Endothelial cell of umbilical vein (primary cell): ENCODE results near the gene SLC7A8. TPM values are rescaled to one million over a fixed set of nuclear protein-coding genes. Genes with fewer than 3 reads are reported as not detected.

Experiments used
- BruUV-seq: library from RNA; stranded (reverse); fragments of 400-500 nt; replicated peaks from 2 replicates; lab custom pipeline; 2021; lab: Mats Ljungman, UMichigan
- CTCF ChIA-PET: fragments of 300-600, 350-600 bp; sonication (Branson Sonifier 250); formaldehyde crosslinking; loops from one replicate; lab custom pipeline; 2021; ENCODE audit warnings: antibody characterized with exemption, inconsistent platforms; lab: Charles Lee
- POLR2A ChIA-PET: fragments of 300-600, 350-600 bp; sonication (Branson Sonifier 250); formaldehyde crosslinking; loops from one replicate; lab custom pipeline; 2021; ENCODE audit warnings: antibody characterized with exemption, inconsistent platforms; lab: Charles Lee
- DNase-seq: peaks from one replicate; pipeline ENCODE4 v3.0.0-alpha.2; 2011; ENCODE audit warnings: low read depth, low spot score
- FAIRE-seq: peaks from 2 replicates; lab custom pipeline; 2011; peaks lifted over from hg19 to GRCh38; lab: Jason Lieb, UNC
- H2AFZ ChIP-seq: 2 replicates; pipeline ENCODE4 v1.6.0; 2012; ENCODE audit warnings: low read depth, low read length, control low read depth, inconsistent platforms
- H3K27ac ChIP-seq: 2 replicates; pipeline ENCODE4 v1.5.1; 2011; ENCODE audit warnings: low read depth, mild to moderate bottlenecking, control low read depth, low read length, moderate library complexity; ENCODE audit not compliant: insufficient read depth
- H3K27me3 ChIP-seq, 2 experiments: 2 replicates each; pipeline versions ENCODE4 v1.6.0 to v1.6.1; 2011; ENCODE audit warnings: low read length in 2 of 2, mixed read lengths in 1 of 2; ENCODE audit not compliant: control insufficient read depth in 2 of 2, insufficient read depth in 2 of 2
- H3K36me3 ChIP-seq, 2 experiments: 2 replicates in 1 of 2; 3 replicates in 1 of 2; pipeline ENCODE4 v1.5.1; 2011; ENCODE audit warnings: low read length in 2 of 2, mild to moderate bottlenecking in 1 of 2, moderate library complexity in 1 of 2; ENCODE audit not compliant: control insufficient read depth in 2 of 2, insufficient read depth in 2 of 2; ENCODE audit errors: extremely low read depth in 1 of 2
- H3K4me1 ChIP-seq: 3 replicates; pipeline ENCODE4 v1.5.1; 2011; ENCODE audit warnings: mild to moderate bottlenecking, low read length; ENCODE audit not compliant: control insufficient read depth, insufficient read depth; ENCODE audit errors: extremely low read depth
- H3K4me2 ChIP-seq: 2 replicates; pipeline ENCODE4 v1.6.1; 2011; ENCODE audit warnings: low read length, control low read depth, mixed read lengths; ENCODE audit not compliant: insufficient read depth
- H3K4me3 ChIP-seq, 3 experiments: fragments of 200-600 bp in 1 of 3; sonication (generic), shearing (Covaris generic) in 1 of 3; replicated peaks in 1 of 3; 2 replicates each; pipeline ENCODE4 v1.5.1; 2011 to 2016; ENCODE audit warnings: control low read depth in 3 of 3, low read length in 3 of 3, mild to moderate bottlenecking in 2 of 3, inconsistent platforms in 1 of 3, low read depth in 1 of 3, moderate library complexity in 1 of 3; ENCODE audit not compliant: insufficient read depth in 1 of 3
- H3K79me2 ChIP-seq: 2 replicates; pipeline ENCODE4 v1.6.0; 2012; ENCODE audit warnings: low read length, inconsistent platforms; ENCODE audit not compliant: control insufficient read depth, insufficient read depth
- H3K9ac ChIP-seq: replicated peaks from 2 replicates; pipeline ENCODE3; 2011; ENCODE audit warnings: low read length, control low read depth; ENCODE audit not compliant: insufficient read depth; ENCODE audit errors: extremely low read depth
- H3K9me1 ChIP-seq: replicated peaks from 3 replicates; pipeline ENCODE4 v1.6.0; 2011; ENCODE audit warnings: mild to moderate bottlenecking, low read length; ENCODE audit not compliant: control insufficient read depth, insufficient read depth; ENCODE audit errors: extremely low read depth
- H3K9me3 ChIP-seq: replicated peaks from 2 replicates; pipeline ENCODE4 v1.5.1; 2012; ENCODE audit warnings: low read length, inconsistent platforms; ENCODE audit not compliant: control insufficient read depth, insufficient read depth
- H4K20me1 ChIP-seq: replicated peaks from 2 replicates; pipeline ENCODE3; 2011; ENCODE audit warnings: mild to moderate bottlenecking, low read length; ENCODE audit not compliant: control insufficient read depth, insufficient read depth; ENCODE audit errors: extremely low read depth
- CTCF ChIP-seq, 2 donors: IDR thresholded peaks; 1 replicate in 1 of 2; 2 replicates in 1 of 2; pipeline ENCODE4 v1.5.1; 2011; ENCODE audit warnings: low read length in 2 of 2, mild to moderate bottlenecking in 2 of 2, moderate library complexity in 2 of 2, control low read depth in 1 of 2, inconsistent platforms in 1 of 2, low read depth in 1 of 2; ENCODE audit not compliant: insufficient read depth in 1 of 2; ENCODE audit errors: extremely low read depth in 1 of 2
- EZH2 ChIP-seq: IDR thresholded peaks from 2 replicates; pipeline ENCODE4 v1.6.1; 2012; ENCODE audit warnings: borderline replicate concordance, low read depth, mild to moderate bottlenecking, moderate library complexity, low read length, inconsistent platforms; ENCODE audit not compliant: severe bottlenecking
- FOS ChIP-seq: IDR thresholded peaks from 2 replicates; pipeline ENCODE4 v1.6.1; 2011; ENCODE audit warnings: mild to moderate bottlenecking, low read length, moderate library complexity, borderline replicate concordance; ENCODE audit not compliant: insufficient read depth
- GATA2 ChIP-seq: IDR thresholded peaks from 2 replicates; pipeline ENCODE4 v1.7.0; 2011; ENCODE audit warnings: low read depth, mild to moderate bottlenecking, moderate library complexity, mixed read lengths, low read length; ENCODE audit not compliant: insufficient read length, insufficient read depth
- JUN ChIP-seq: IDR thresholded peaks from 2 replicates; pipeline ENCODE4 v1.6.1; 2011; ENCODE audit warnings: borderline replicate concordance, low read depth; ENCODE audit not compliant: insufficient read length, insufficient read depth
- MAX ChIP-seq: IDR thresholded peaks from 2 replicates; pipeline ENCODE4 v1.6.1; 2011; ENCODE audit not compliant: insufficient read depth, insufficient read length
- MYC ChIP-seq: IDR thresholded peaks from one replicate; pipeline ENCODE4 v1.6.1; 2011; ENCODE audit warnings: mild to moderate bottlenecking, low read depth, low read length
- POLR2A ChIP-seq: IDR thresholded peaks from 2 replicates; pipeline ENCODE4 v1.6.1; 2012; ENCODE audit warnings: low read depth, mild to moderate bottlenecking, control low read depth, low read length
- POLR2AphosphoS5 ChIP-seq: IDR thresholded peaks from 2 replicates; pipeline ENCODE4 v1.6.1; 2012; ENCODE audit warnings: low read depth, mild to moderate bottlenecking, control low read depth, low read length, moderate library complexity; ENCODE audit not compliant: insufficient read depth
- dilution Hi-C: fragments of 300-500 bp; cut with MboI; formaldehyde crosslinking; loops from one replicate; pipeline ENCODE4 v1.15.0; 2019; ENCODE audit warnings: low sequenced_read_pairs; ENCODE audit not compliant: extremely low pct_ligation_motif_present
- intact Hi-C: fragments of 100-400 bp; cut with micrococcal nuclease; formaldehyde crosslinking; loops from one replicate; pipeline ENCODE4 v1.10.0; 2022
- polyA plus RNA-seq, 4 experiments: library from polyadenylated mRNA; depleted of rRNA in 3 of 4; stranded (reverse) in 3 of 4; unstranded in 1 of 4; fragments of >200 nt; gene quantifications; 2 replicates each; pipeline versions ENCODE4 v1.2.1 to v1.2.3, GENCODE V29; 2011 to 2012; ENCODE audit warnings: missing spikeins in 1 of 4
- total RNA-seq: library from RNA; stranded (reverse); gene quantifications from 2 replicates; pipeline ENCODE4 v1.2.3, GENCODE V29; 2021

SLC7A8 gene
- total and polyA plus RNA-seq, 2 donors (not counting 3 experiments of a cell fraction or from before 2014, with no cell fraction given), result 0.76 to 1.1 TPM

GRCh38 chr14:23095196-23096108 lies 88.0 kb downstream of the SLC7A8 start, which contains the start of gene C14orf119:
TSS of gene C14orf119 (plus strand) at chr14:23095505. CDS start at chr14:23097659, 2,154 bp downstream.
- H3K9me3 ChIP-seq, result no peaks in the 10 kb centered on the region
- peaks cover 67% of the 10 kb centered on the region for H3K79me2 ChIP-seq
- H3K4me2 ChIP-seq, result peak within 1 kb of the TSS; percentile 99
- no peak for FAIRE-seq
- intact Hi-C loops (loop anchor here (1.0 to 2.0 kb wide), 3 partner anchors 17 to 226 kb away; partner anchors contain the start of gene PABPN1), dilution Hi-C loops (no loop called here)
- peak within 1 kb of the TSS; percentile 87 to 99 (median 94) for H3K4me3 ChIP-seq
- BruUV-seq, result TSS peak; percentile 77
- no peaks in the 10 kb centered on the region for H3K27me3 ChIP-seq
- peak within 1 kb of the TSS; percentile 94 for H3K9ac ChIP-seq
- H2AFZ ChIP-seq, result peak within 1 kb of the TSS; percentile 88
- POLR2A ChIA-PET, result interaction anchor here (0.6 to 1.9 kb wide), 18 partner anchors 9 to 711 kb away, joined by 3 to 12 read pairs (median 4); partner anchors contain the start of genes PABPN1 and RBM23
- peak; percentile 66 for TF ChIP-seq POLR2A
- peak; percentile 45 for TF ChIP-seq FOS
- TF ChIP-seq CTCF (IDR thresholded peaks at IDR 0.05; ENCODE audit: extremely low read depth in 1 of 2, insufficient read depth in 1 of 2, low read depth in 1 of 2, low read length in 2 of 2), result no peak
- no peak for TF ChIP-seq JUN
- TF ChIP-seq POLR2AphosphoS5, result peak; percentile 66
- no peak for TF ChIP-seq GATA2
- no peak for TF ChIP-seq EZH2
- TF ChIP-seq MYC, result no peak
- TF ChIP-seq MAX, result no peak
- peaks cover 28% of the 10 kb centered on the region for H3K4me1 ChIP-seq
- peaks cover 2% of the 10 kb centered on the region for H4K20me1 ChIP-seq
- peak within 1 kb of the TSS; percentile 89 for H3K27ac ChIP-seq
- CTCF ChIA-PET, result interaction anchor here (0.5 to 5.1 kb wide), 24 partner anchors 10 to 1237 kb away, joined by 3 to 83 read pairs (median 6); no protein-coding TSS in a partner anchor
- peaks cover 5 to 16% of the 10 kb centered on the region in 2 experiments for H3K36me3 ChIP-seq
- H3K9me1 ChIP-seq, result no peaks in the 10 kb centered on the region
- DNase-seq, result peak; percentile 100
